C4-2B (cell line): ENCODE results near the gene EML5.

Experiments
- CTCF ChIP-seq: fragments of 450-650 bp; conservative IDR thresholded peaks from 2 replicates; pipeline ENCODE4 v1.5.1; 2017; ENCODE audit warnings: mild to moderate bottlenecking
- ZFX ChIP-seq: fragments of 450-650 bp; IDR thresholded peaks from 2 replicates; pipeline ENCODE4 v1.6.1; 2017

- TF ChIP-seq CTCF, result no peak
- TF ChIP-seq ZFX, result no peak
Measured at GRCh38 chr14:88815980-88816379, 23.2 kb upstream of the EML5 start.
